ENCODE results near the gene ZNF772.
"Not testable (repeated sequence)": the region's sequence is repeated elsewhere in the genome, so short reads cannot be mapped to it uniquely, and the experiment has no call there.

DNA sequence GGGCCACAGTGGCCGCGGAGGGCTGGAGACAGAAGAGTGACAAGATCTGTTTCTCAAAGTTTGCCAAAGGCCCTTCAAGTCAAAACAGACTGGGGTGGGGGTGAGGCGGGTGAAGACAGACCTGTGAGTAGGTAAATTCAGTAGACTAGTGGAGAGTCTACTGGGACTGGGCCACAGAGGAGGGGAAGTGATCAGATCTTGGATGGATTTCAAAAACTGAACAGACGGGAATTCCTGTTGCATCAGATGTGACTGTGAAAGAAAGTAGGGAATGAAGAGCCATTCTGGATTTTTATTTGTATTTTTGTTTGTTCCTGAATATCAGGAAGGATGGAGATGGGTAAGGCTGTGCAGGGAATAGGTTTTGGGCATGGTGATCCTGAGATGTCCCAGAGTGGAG is 23.0 kb upstream of the ZNF772 start:
- TF ChIP-seq, protein P1, sequence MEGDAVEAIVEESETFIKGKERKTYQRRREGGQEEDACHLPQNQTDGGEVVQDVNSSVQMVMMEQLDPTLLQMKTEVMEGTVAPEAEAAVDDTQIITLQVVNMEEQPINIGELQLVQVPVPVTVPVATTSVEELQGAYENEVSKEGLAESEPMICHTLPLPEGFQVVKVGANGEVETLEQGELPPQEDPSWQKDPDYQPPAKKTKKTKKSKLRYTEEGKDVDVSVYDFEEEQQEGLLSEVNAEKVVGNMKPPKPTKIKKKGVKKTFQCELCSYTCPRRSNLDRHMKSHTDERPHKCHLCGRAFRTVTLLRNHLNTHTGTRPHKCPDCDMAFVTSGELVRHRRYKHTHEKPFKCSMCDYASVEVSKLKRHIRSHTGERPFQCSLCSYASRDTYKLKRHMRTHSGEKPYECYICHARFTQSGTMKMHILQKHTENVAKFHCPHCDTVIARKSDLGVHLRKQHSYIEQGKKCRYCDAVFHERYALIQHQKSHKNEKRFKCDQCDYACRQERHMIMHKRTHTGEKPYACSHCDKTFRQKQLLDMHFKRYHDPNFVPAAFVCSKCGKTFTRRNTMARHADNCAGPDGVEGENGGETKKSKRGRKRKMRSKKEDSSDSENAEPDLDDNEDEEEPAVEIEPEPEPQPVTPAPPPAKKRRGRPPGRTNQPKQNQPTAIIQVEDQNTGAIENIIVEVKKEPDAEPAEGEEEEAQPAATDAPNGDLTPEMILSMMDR (IDR thresholded peaks at IDR 0.05): not testable (repeated sequence)
- not testable (repeated sequence) for TF ChIP-seq TCF7L2 (IDR thresholded peaks at IDR 0.05; ENCODE audit: low read depth, low read length); SIN3A (IDR thresholded peaks at IDR 0.05; ENCODE audit: borderline replicate concordance, insufficient read depth, low read depth, low read length); POLR2AphosphoS5 (IDR thresholded peaks at IDR 0.05; ENCODE audit: low read depth, low read length)
- TF ChIP-seq, protein P2, sequence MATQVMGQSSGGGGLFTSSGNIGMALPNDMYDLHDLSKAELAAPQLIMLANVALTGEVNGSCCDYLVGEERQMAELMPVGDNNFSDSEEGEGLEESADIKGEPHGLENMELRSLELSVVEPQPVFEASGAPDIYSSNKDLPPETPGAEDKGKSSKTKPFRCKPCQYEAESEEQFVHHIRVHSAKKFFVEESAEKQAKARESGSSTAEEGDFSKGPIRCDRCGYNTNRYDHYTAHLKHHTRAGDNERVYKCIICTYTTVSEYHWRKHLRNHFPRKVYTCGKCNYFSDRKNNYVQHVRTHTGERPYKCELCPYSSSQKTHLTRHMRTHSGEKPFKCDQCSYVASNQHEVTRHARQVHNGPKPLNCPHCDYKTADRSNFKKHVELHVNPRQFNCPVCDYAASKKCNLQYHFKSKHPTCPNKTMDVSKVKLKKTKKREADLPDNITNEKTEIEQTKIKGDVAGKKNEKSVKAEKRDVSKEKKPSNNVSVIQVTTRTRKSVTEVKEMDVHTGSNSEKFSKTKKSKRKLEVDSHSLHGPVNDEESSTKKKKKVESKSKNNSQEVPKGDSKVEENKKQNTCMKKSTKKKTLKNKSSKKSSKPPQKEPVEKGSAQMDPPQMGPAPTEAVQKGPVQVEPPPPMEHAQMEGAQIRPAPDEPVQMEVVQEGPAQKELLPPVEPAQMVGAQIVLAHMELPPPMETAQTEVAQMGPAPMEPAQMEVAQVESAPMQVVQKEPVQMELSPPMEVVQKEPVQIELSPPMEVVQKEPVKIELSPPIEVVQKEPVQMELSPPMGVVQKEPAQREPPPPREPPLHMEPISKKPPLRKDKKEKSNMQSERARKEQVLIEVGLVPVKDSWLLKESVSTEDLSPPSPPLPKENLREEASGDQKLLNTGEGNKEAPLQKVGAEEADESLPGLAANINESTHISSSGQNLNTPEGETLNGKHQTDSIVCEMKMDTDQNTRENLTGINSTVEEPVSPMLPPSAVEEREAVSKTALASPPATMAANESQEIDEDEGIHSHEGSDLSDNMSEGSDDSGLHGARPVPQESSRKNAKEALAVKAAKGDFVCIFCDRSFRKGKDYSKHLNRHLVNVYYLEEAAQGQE (IDR thresholded peaks at IDR 0.05; ENCODE audit: insufficient read depth in 1 of 2, low read depth in 2 of 2, low read length in 1 of 2): not testable (repeated sequence)

All from Panc1 (cell line).